GM19099 (cell line): ENCODE results near the gene EPHB2.

Source experiments
- POLR2A ChIP-seq: IDR thresholded peaks from 3 replicates; pipeline ENCODE4 v1.6.1; 2011; ENCODE audit warnings: low read depth; ENCODE audit not compliant: insufficient read length; ENCODE audit errors: extremely low read depth

EPHB2 gene

GRCh38 chr1:22831729-22832413 lies 121.2 kb downstream of the EPHB2 start:
- no peak for TF ChIP-seq POLR2A

- TF ChIP-seq POLR2A = no peak
Observed at GRCh38 chr1:22832414-22832786, 121.8 kb downstream of the EPHB2 start.

- no peak for TF ChIP-seq POLR2A
Observed at GRCh38 chr1:22833699-22834098, 123.1 kb downstream of the EPHB2 start.

- no peak for TF ChIP-seq POLR2A
Observed at GRCh38 chr1:22835636-22836319, 125.1 kb downstream of the EPHB2 start.

- TF ChIP-seq POLR2A = no peak
Observed at GRCh38 chr1:22836850-22837249, 126.2 kb downstream of the EPHB2 start.

- no peak for TF ChIP-seq POLR2A
Observed at GRCh38 chr1:22837332-22837731, 126.7 kb downstream of the EPHB2 start.

GRCh38 chr1:22838965-22839364 lies 128.3 kb downstream of the EPHB2 start:
- no peak for TF ChIP-seq POLR2A

GRCh38 chr1:22839806-22840205 lies 129.2 kb downstream of the EPHB2 start:
- TF ChIP-seq POLR2A = no peak

- no peak for TF ChIP-seq POLR2A
Observed at GRCh38 chr1:22841142-22841541, 130.5 kb downstream of the EPHB2 start.

- TF ChIP-seq POLR2A = no peak
Observed at GRCh38 chr1:22841860-22842281, 131.2 kb downstream of the EPHB2 start.

- no peak for TF ChIP-seq POLR2A
Observed at GRCh38 chr1:22844621-22845020, 134.0 kb downstream of the EPHB2 start.

- no peak for TF ChIP-seq POLR2A
Observed at GRCh38 chr1:22845398-22845935, 134.8 kb downstream of the EPHB2 start.

GRCh38 chr1:22846458-22846857 lies 135.8 kb downstream of the EPHB2 start:
- TF ChIP-seq POLR2A = no peak

- TF ChIP-seq POLR2A = no peak
Observed at GRCh38 chr1:22847249-22847648, 136.6 kb downstream of the EPHB2 start.

GRCh38 chr1:22847709-22848108 lies 137.1 kb downstream of the EPHB2 start:
- no peak for TF ChIP-seq POLR2A

GRCh38 chr1:22848405-22848804 lies 137.8 kb downstream of the EPHB2 start:
- TF ChIP-seq POLR2A = no peak
